Measurements from ENCODE around the gene COL5A1. TPM values are rescaled to one million over a fixed set of nuclear protein-coding genes. Genes with fewer than 3 reads are reported as not detected.

Gene COL5A1
- total RNA-seq, 2 donors from 2014 or later = 10.9 to 22.0 TPM

GRCh38 chr9:134719331-134719730 lies 77.7 kb downstream of the COL5A1 start:
- no peaks in the 10 kb centered on the region for H3K9me3 ChIP-seq
- no peak overlapping the region for H3K27ac ChIP-seq
- no peaks in the 10 kb centered on the region for H3K27me3 ChIP-seq
- DNase-seq (ENCODE audit: low spot score) = no peak
- H3K36me3 ChIP-seq = no peaks in the 10 kb centered on the region
- peaks cover 0 to 12% of the 10 kb centered on the region in 2 donors for H3K4me1 ChIP-seq
- TF ChIP-seq CTCF (IDR thresholded peaks at IDR 0.05) = no peak
- no peak overlapping the region for H3K4me3 ChIP-seq

GRCh38 chr9:134720136-134720753 lies 78.6 kb downstream of the COL5A1 start:
- no peak for TF ChIP-seq CTCF (IDR thresholded peaks at IDR 0.05)
- H3K27ac ChIP-seq = no peak overlapping the region
- no peaks in the 10 kb centered on the region for H3K27me3 ChIP-seq
- no peaks in the 10 kb centered on the region for H3K36me3 ChIP-seq
- no peak overlapping the region for H3K4me3 ChIP-seq
- no peak for DNase-seq (ENCODE audit: low spot score)
- H3K4me1 ChIP-seq = peaks cover 0 to 12% of the 10 kb centered on the region in 2 donors
- H3K9me3 ChIP-seq = no peaks in the 10 kb centered on the region

- DNase-seq (ENCODE audit: low spot score) = no peak
- TF ChIP-seq CTCF (IDR thresholded peaks at IDR 0.05) = no peak
- Histone ChIP-seq H3K4me1 (peaks cover 0 to 12% of the 10 kb centered on the region in 2 donors), H3K4me3 (no peak overlapping the region), H3K27me3 (no peaks in the 10 kb centered on the region), H3K9me3 (no peaks in the 10 kb centered on the region), H3K27ac (no peak overlapping the region), H3K36me3 (no peaks in the 10 kb centered on the region)
Measured at GRCh38 chr9:134720796-134721195, 79.2 kb downstream of the COL5A1 start.

GRCh38 chr9:134721344-134721743 lies 79.7 kb downstream of the COL5A1 start:
- Histone ChIP-seq H3K36me3 (no peaks in the 10 kb centered on the region), H3K4me3 (no peak overlapping the region), H3K27ac (no peak overlapping the region), H3K9me3 (no peaks in the 10 kb centered on the region), H3K27me3 (no peaks in the 10 kb centered on the region), H3K4me1 (peaks cover 0 to 12% of the 10 kb centered on the region in 2 donors)
- DNase-seq (ENCODE audit: low spot score) = no peak
- TF ChIP-seq CTCF (IDR thresholded peaks at IDR 0.05) = no peak

GRCh38 chr9:134722120-134722701 lies 80.6 kb downstream of the COL5A1 start:
- TF ChIP-seq CTCF (IDR thresholded peaks at IDR 0.05) = no peak
- DNase-seq (ENCODE audit: low spot score) = no peak
- H3K27ac ChIP-seq = no peak overlapping the region
- H3K36me3 ChIP-seq = no peaks in the 10 kb centered on the region
- H3K4me1 ChIP-seq = peaks cover 0 to 10% of the 10 kb centered on the region in 2 donors
- no peaks in the 10 kb centered on the region for H3K27me3 ChIP-seq
- H3K4me3 ChIP-seq = no peak overlapping the region
- H3K9me3 ChIP-seq = no peaks in the 10 kb centered on the region

- Histone ChIP-seq H3K4me1 (peaks cover 0 to 2% of the 10 kb centered on the region in 2 donors), H3K36me3 (no peaks in the 10 kb centered on the region), H3K9me3 (no peaks in the 10 kb centered on the region), H3K27me3 (no peaks in the 10 kb centered on the region), H3K4me3 (no peak overlapping the region), H3K27ac (peak overlapping the region in 1 of 2 donors; percentile 13)
- no peak for DNase-seq (ENCODE audit: low spot score)
- no peak for TF ChIP-seq CTCF (IDR thresholded peaks at IDR 0.05)
Measured at GRCh38 chr9:134723037-134723436, 81.4 kb downstream of the COL5A1 start.

Measured in right atrium auricular region (tissue), 2 donors.